Naive B cell (primary cell): ENCODE measurements around the gene CCDC38. TPM values are rescaled to one million over a fixed set of nuclear protein-coding genes. Genes with fewer than 3 reads are reported as not detected.
"Not testable (repeated sequence)": the region's sequence is repeated elsewhere in the genome, so short reads cannot be mapped to it uniquely, and the experiment has no call there.

Source experiments
- ATAC-seq, 2 donors: fragments of 150-1000 bp; cut with Tn5 transposase; 2 replicates each; pipeline ENCODE4 v1.10.0; 2021; ENCODE audit warnings: low read depth in 2 of 2, mild to moderate bottlenecking in 2 of 2, moderate library complexity in 2 of 2
- DNase-seq: peaks from one replicate; pipeline ENCODE4 v3.0.0; 2022
- H3K27ac Mint-ChIP-seq, 6 donors: one replicate each; pipeline ENCODE4 v1.8.0; 2020 to 2022; ENCODE audit warnings: mild to moderate bottlenecking in 6 of 6, mixed read lengths in 6 of 6, moderate library complexity in 5 of 6, inconsistent platforms in 2 of 6
- H3K27me3 Mint-ChIP-seq, 3 donors: one replicate each; pipeline ENCODE4 v1.8.0; 2021 to 2022; ENCODE audit warnings: mixed read lengths in 3 of 3, mild to moderate bottlenecking in 1 of 3
- H3K36me3 Mint-ChIP-seq, 2 donors: one replicate each; pipeline ENCODE4 v1.8.0; 2020 to 2022; ENCODE audit warnings: mixed read lengths in 2 of 2, inconsistent platforms in 1 of 2, mild to moderate bottlenecking in 1 of 2
- H3K4me1 Mint-ChIP-seq, 3 donors: one replicate each; pipeline ENCODE4 v1.8.0; 2020 to 2022; ENCODE audit warnings: mixed read lengths in 3 of 3, inconsistent platforms in 1 of 3, mild to moderate bottlenecking in 1 of 3, moderate library complexity in 1 of 3
- H3K4me3 Mint-ChIP-seq, 8 donors: one replicate each; pipeline ENCODE4 v1.8.0; 2020 to 2022; ENCODE audit warnings: mild to moderate bottlenecking in 8 of 8, mixed read lengths in 8 of 8, moderate library complexity in 8 of 8, inconsistent platforms in 2 of 8
- H3K9me3 Mint-ChIP-seq, 7 donors: one replicate each; pipeline ENCODE4 v1.8.0; 2020 to 2022; ENCODE audit warnings: mixed read lengths in 7 of 7, mild to moderate bottlenecking in 5 of 7, inconsistent platforms in 2 of 7, moderate library complexity in 1 of 7
- polyA plus RNA-seq, 6 donors: library from polyadenylated mRNA; unstranded; fragments of 300-500 nt; fragmentation: Illumina TruSeq; gene quantifications; one replicate each; pipeline ENCODE4 v1.2.3, GENCODE V29; 2021; ENCODE audit warnings: low read depth in 6 of 6

CCDC38 gene
- polyA plus RNA-seq, 6 donors from 2014 or later = 0.12 TPM; not detected in 5

- peaks cover 0 to 20% (median 12%) of the 10 kb centered on the region in 3 donors for H3K4me1 Mint-ChIP-seq
- no peaks in the 10 kb centered on the region for H3K9me3 Mint-ChIP-seq
- no peak for ATAC-seq
- peak overlapping the region in 1 of 6 donors; percentile 16 for H3K27ac Mint-ChIP-seq
- no peak for DNase-seq
- no peaks in the 10 kb centered on the region for H3K27me3 Mint-ChIP-seq
- no peak overlapping the region for H3K4me3 Mint-ChIP-seq
- H3K36me3 Mint-ChIP-seq = peaks cover 0 to 17% of the 10 kb centered on the region in 2 donors
These were observed 33.1 kb upstream of the CCDC38 start for GRCh38 chr12:95975491-95975890.

GRCh38 chr12:95974358-95974757, 31.9 kb upstream of the CCDC38 start:
- ATAC-seq (no peak), DNase-seq (no peak)
- H3K27ac Mint-ChIP-seq = peak overlapping the region in 1 of 6 donors; percentile 86
- no peaks in the 10 kb centered on the region for H3K9me3 Mint-ChIP-seq
- H3K4me1 Mint-ChIP-seq = peaks cover 0 to 20% (median 12%) of the 10 kb centered on the region in 3 donors
- no peaks in the 10 kb centered on the region for H3K27me3 Mint-ChIP-seq
- peak overlapping the region in 1 of 8 donors; percentile 34 for H3K4me3 Mint-ChIP-seq
- peaks cover 0 to 17% of the 10 kb centered on the region in 2 donors for H3K36me3 Mint-ChIP-seq

GRCh38 chr12:95972832-95973456, 30.5 kb upstream of the CCDC38 start:
- no peak overlapping the region for H3K4me3 Mint-ChIP-seq
- no peaks in the 10 kb centered on the region for H3K27me3 Mint-ChIP-seq
- H3K36me3 Mint-ChIP-seq = peaks cover 0 to 17% of the 10 kb centered on the region in 2 donors
- H3K4me1 Mint-ChIP-seq = peaks cover 0 to 20% (median 12%) of the 10 kb centered on the region in 3 donors
- H3K9me3 Mint-ChIP-seq = no peaks in the 10 kb centered on the region
- DNase-seq = no peak
- ATAC-seq = no peak
- H3K27ac Mint-ChIP-seq = peak overlapping the region in 1 of 6 donors; percentile 9

- Mint-ChIP-seq H3K9me3 (no peaks in the 10 kb centered on the region), H3K4me1 (peaks cover 0 to 20% (median 12%) of the 10 kb centered on the region in 3 donors), H3K4me3 (peak overlapping the region in 1 of 8 donors; percentile 37), H3K27ac (peak overlapping the region in 1 of 6 donors; percentile 75), H3K36me3 (peaks cover 10 to 11% of the 10 kb centered on the region in 2 donors), H3K27me3 (no peaks in the 10 kb centered on the region)
- ATAC-seq (no peak), DNase-seq (no peak)
These were observed 28.5 kb upstream of the CCDC38 start for GRCh38 chr12:95970905-95971304.

- not testable (repeated sequence) for ATAC-seq, H3K27me3 Mint-ChIP-seq, H3K4me3 Mint-ChIP-seq, DNase-seq, H3K4me1 Mint-ChIP-seq, H3K27ac Mint-ChIP-seq, H3K9me3 Mint-ChIP-seq
- peaks cover 9 to 10% of the 10 kb centered on the region in 2 donors for H3K36me3 Mint-ChIP-seq
These were observed 26.7 kb upstream of the CCDC38 start for GRCh38 chr12:95969116-95969515.

GRCh38 chr12:95967301-95967700, 24.9 kb upstream of the CCDC38 start:
- no peak overlapping the region for H3K27ac Mint-ChIP-seq
- H3K9me3 Mint-ChIP-seq = no peaks in the 10 kb centered on the region
- no peak overlapping the region for H3K4me3 Mint-ChIP-seq
- no peaks in the 10 kb centered on the region for H3K27me3 Mint-ChIP-seq
- ATAC-seq (no peak), DNase-seq (no peak)
- H3K36me3 Mint-ChIP-seq = peaks cover 0 to 10% of the 10 kb centered on the region in 2 donors
- H3K4me1 Mint-ChIP-seq = no peaks in the 10 kb centered on the region

- ATAC-seq = no peak
- peak overlapping the region in 2 of 6 donors; percentile 7 to 18 for H3K27ac Mint-ChIP-seq
- no peak for DNase-seq
- H3K4me1 Mint-ChIP-seq = no peaks in the 10 kb centered on the region
- peaks cover 0 to 6% (median 3%) of the 10 kb centered on the region in 3 donors for H3K27me3 Mint-ChIP-seq
- no peaks in the 10 kb centered on the region for H3K9me3 Mint-ChIP-seq
- H3K36me3 Mint-ChIP-seq = peaks cover 3 to 10% of the 10 kb centered on the region in 2 donors
- no peak overlapping the region for H3K4me3 Mint-ChIP-seq
These were observed 24.0 kb upstream of the CCDC38 start for GRCh38 chr12:95966287-95966870.

- H3K4me1 Mint-ChIP-seq = no peaks in the 10 kb centered on the region
- ATAC-seq (peak in 1 of 2 donors; percentile 16), DNase-seq (no peak)
- no peaks in the 10 kb centered on the region for H3K9me3 Mint-ChIP-seq
- H3K36me3 Mint-ChIP-seq = peaks cover 4 to 10% of the 10 kb centered on the region in 2 donors
- H3K4me3 Mint-ChIP-seq = no peak overlapping the region
- H3K27ac Mint-ChIP-seq = no peak overlapping the region
- peaks cover 0 to 17% (median 8%) of the 10 kb centered on the region in 3 donors for H3K27me3 Mint-ChIP-seq
These were observed 20.7 kb upstream of the CCDC38 start for GRCh38 chr12:95963096-95963495.

GRCh38 chr12:95962222-95962621, 19.8 kb upstream of the CCDC38 start:
- Mint-ChIP-seq H3K4me3 (no peak overlapping the region), H3K36me3 (peaks cover 4 to 10% of the 10 kb centered on the region in 2 donors), H3K9me3 (no peaks in the 10 kb centered on the region), H3K27ac (no peak overlapping the region), H3K27me3 (peaks cover 0 to 17% (median 8%) of the 10 kb centered on the region in 3 donors), H3K4me1 (no peaks in the 10 kb centered on the region)
- DNase-seq (no peak), ATAC-seq (no peak)

GRCh38 chr12:95960241-95960640, 17.8 kb upstream of the CCDC38 start:
- peaks cover 0 to 4% of the 10 kb centered on the region in 2 donors for H3K36me3 Mint-ChIP-seq
- H3K27me3 Mint-ChIP-seq = peaks cover 0 to 18% (median 8%) of the 10 kb centered on the region in 3 donors
- no peaks in the 10 kb centered on the region for H3K4me1 Mint-ChIP-seq
- ATAC-seq (no peak), DNase-seq (no peak)
- no peak overlapping the region for H3K4me3 Mint-ChIP-seq
- no peaks in the 10 kb centered on the region for H3K9me3 Mint-ChIP-seq
- H3K27ac Mint-ChIP-seq = no peak overlapping the region

GRCh38 chr12:95959107-95959506, 16.7 kb upstream of the CCDC38 start:
- Mint-ChIP-seq H3K4me3 (no peak overlapping the region), H3K4me1 (no peaks in the 10 kb centered on the region), H3K27ac (no peak overlapping the region), H3K9me3 (no peaks in the 10 kb centered on the region), H3K27me3 (peaks cover 0 to 26% (median 8%) of the 10 kb centered on the region in 3 donors), H3K36me3 (peaks cover 0 to 4% of the 10 kb centered on the region in 2 donors)
- ATAC-seq (no peak), DNase-seq (no peak)

- DNase-seq = no peak
- Mint-ChIP-seq H3K36me3 (peaks cover 0 to 4% of the 10 kb centered on the region in 2 donors), H3K9me3 (no peaks in the 10 kb centered on the region), H3K27ac (no peak overlapping the region), H3K27me3 (peaks cover 0 to 33% (median 12%) of the 10 kb centered on the region in 3 donors), H3K4me3 (no peak overlapping the region), H3K4me1 (no peaks in the 10 kb centered on the region)
- no peak for ATAC-seq
These were observed 14.2 kb upstream of the CCDC38 start for GRCh38 chr12:95956557-95957145.

GRCh38 chr12:95955549-95956159, 13.2 kb upstream of the CCDC38 start:
- Mint-ChIP-seq H3K36me3 (peaks cover 0 to 6% of the 10 kb centered on the region in 2 donors), H3K4me1 (no peaks in the 10 kb centered on the region), H3K9me3 (peaks cover 0 to 7% (median 0%) of the 10 kb centered on the region in 7 donors), H3K27ac (no peak overlapping the region), H3K27me3 (peaks cover 8 to 35% (median 17%) of the 10 kb centered on the region in 3 donors), H3K4me3 (no peak overlapping the region)
- no peak for ATAC-seq
- DNase-seq = no peak
